GM12873 (cell line): Measurements from ENCODE around the gene GNAO1.

Experiments
- CTCF ChIP-seq: IDR thresholded peaks from 2 replicates; pipeline ENCODE4 v1.5.1; 2012; ENCODE audit warnings: low read depth, mild to moderate bottlenecking, moderate library complexity, low read length, control low read depth; ENCODE audit not compliant: insufficient read depth; ENCODE audit errors: missing control alignments

Gene GNAO1

GRCh38 chr16:56350491-56351405 is 159.5 kb downstream of the GNAO1 start:
- TF ChIP-seq CTCF, result no peak

GRCh38 chr16:56351481-56351880 is 160.2 kb downstream of the GNAO1 start:
- TF ChIP-seq CTCF, result no peak

GRCh38 chr16:56352351-56353053 is 161.2 kb downstream of the GNAO1 start:
- TF ChIP-seq CTCF, result no peak

- no peak for TF ChIP-seq CTCF
Observed at GRCh38 chr16:56353054-56353921, 162.0 kb downstream of the GNAO1 start.

GRCh38 chr16:56354016-56354415 is 162.7 kb downstream of the GNAO1 start:
- no peak for TF ChIP-seq CTCF

- TF ChIP-seq CTCF, result no peak
Observed at GRCh38 chr16:56354746-56355145, 163.5 kb downstream of the GNAO1 start.

GRCh38 chr16:56355221-56355620 is 163.9 kb downstream of the GNAO1 start:
- no peak for TF ChIP-seq CTCF
